Brain microvascular endothelial cell (primary cell): ENCODE results near the gene MYO16.

Source experiments
- DNase-seq: peaks from one replicate; pipeline ENCODE4 v3.0.0-alpha.2; 2020
- H3K27ac ChIP-seq: fragments of 250-450 bp; sonication (Bioruptor Pico); 2 replicates; pipeline ENCODE4 v1.5.1; 2020; ENCODE audit warnings: mild to moderate bottlenecking, moderate library complexity
- H3K27me3 ChIP-seq: fragments of 250-450 bp; sonication (Bioruptor Pico); replicated peaks from 2 replicates; pipeline ENCODE4 v1.5.1; 2020; ENCODE audit warnings: mild to moderate bottlenecking
- H3K36me3 ChIP-seq: fragments of 250-450 bp; sonication (Bioruptor Pico); replicated peaks from 2 replicates; pipeline ENCODE4 v1.5.1; 2020; ENCODE audit warnings: mild to moderate bottlenecking
- H3K4me3 ChIP-seq: 2 replicates; pipeline ENCODE4 v1.5.1; 2011; ENCODE audit warnings: low read depth, mild to moderate bottlenecking, control low read depth, low read length, moderate library complexity
- in situ Hi-C: cut with HindIII; loops from 2 replicates; pipeline ENCODE4 v1.10.0; 2017; ENCODE audit warnings: low sequenced_read_pairs, low pct_ligation_motif_present
- TF ChIP-seq, protein P1 (sequence below): IDR thresholded peaks from 2 replicates; pipeline ENCODE4 v1.5.1; 2011; ENCODE audit warnings: low read depth, mild to moderate bottlenecking, moderate library complexity, low read length, control low read depth, inconsistent platforms; ENCODE audit errors: missing control alignments

MYO16 gene

DNA sequence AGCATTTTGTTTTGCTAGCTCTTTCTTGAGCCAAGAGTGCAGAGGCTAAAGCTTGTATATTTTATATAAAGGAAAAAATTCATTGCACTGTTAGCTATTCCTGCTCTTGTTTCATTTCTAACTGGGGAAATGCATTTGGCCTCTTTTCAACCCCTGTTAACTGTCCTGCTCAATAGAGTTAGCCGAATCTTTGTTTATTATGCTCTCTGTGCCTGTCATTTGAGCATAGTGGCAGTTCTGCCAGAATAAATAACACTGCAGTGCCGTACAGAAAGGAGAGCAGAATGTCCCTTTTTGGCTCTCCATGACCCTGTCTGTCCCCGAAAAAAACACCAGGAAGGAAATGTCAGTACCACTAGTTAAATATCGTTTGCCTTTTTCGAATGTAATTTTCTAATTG, 350.8 kb downstream of the MYO16 start:
- Histone ChIP-seq H3K27ac (no peak overlapping the region), H3K4me3 (no peak overlapping the region), H3K36me3 (no peaks in the 10 kb centered on the region), H3K27me3 (no peaks in the 10 kb centered on the region)
- in situ Hi-C loops = no loop called here
- TF ChIP-seq, protein P1, sequence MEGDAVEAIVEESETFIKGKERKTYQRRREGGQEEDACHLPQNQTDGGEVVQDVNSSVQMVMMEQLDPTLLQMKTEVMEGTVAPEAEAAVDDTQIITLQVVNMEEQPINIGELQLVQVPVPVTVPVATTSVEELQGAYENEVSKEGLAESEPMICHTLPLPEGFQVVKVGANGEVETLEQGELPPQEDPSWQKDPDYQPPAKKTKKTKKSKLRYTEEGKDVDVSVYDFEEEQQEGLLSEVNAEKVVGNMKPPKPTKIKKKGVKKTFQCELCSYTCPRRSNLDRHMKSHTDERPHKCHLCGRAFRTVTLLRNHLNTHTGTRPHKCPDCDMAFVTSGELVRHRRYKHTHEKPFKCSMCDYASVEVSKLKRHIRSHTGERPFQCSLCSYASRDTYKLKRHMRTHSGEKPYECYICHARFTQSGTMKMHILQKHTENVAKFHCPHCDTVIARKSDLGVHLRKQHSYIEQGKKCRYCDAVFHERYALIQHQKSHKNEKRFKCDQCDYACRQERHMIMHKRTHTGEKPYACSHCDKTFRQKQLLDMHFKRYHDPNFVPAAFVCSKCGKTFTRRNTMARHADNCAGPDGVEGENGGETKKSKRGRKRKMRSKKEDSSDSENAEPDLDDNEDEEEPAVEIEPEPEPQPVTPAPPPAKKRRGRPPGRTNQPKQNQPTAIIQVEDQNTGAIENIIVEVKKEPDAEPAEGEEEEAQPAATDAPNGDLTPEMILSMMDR = no peak
- DNase-seq = no peak

DNA sequence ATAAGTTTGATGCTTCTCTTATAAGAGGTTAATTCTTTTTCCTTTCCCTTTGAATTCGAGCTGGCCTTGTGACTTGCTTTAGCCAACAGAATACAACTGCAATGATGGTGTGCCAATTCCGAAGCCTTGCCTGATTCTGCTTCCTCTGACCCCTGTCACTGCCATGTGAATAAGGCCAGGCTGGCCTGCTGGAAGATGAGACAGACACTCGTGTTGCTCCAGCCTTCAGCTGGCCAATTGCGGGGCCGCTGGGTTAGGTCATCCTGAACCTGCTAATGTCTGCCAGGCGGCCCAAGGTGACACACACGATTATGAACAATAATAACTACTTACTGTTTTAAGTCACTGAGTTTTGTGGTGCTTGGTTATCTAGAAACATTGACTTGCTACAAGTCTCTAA, 352.0 kb downstream of the MYO16 start:
- no peak overlapping the region for H3K4me3 ChIP-seq
- H3K27me3 ChIP-seq = no peaks in the 10 kb centered on the region
- H3K27ac ChIP-seq = no peak overlapping the region
- in situ Hi-C loops = no loop called here
- no peaks in the 10 kb centered on the region for H3K36me3 ChIP-seq
- TF ChIP-seq, protein P1 = no peak
- no peak for DNase-seq

DNA sequence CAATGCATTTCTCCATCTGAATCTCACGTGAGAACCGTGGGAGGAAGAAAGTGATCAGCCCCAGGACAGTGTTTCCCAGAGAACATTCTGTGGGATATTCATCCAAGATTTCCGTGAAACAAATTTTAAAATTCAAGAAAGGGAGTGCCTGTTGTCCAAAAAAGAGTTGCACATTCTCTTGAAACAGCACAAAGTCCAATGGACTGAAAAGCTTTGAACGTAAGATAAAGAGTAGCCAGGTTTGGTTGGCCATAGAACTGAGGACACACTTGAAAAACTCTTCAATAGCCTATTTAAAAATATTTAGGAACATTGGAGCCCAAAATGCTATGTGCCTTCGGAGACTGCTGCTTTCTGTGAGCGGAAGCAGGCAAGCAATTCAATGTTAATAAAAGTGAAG, 353.9 kb downstream of the MYO16 start:
- Histone ChIP-seq H3K27ac (no peak overlapping the region), H3K4me3 (no peak overlapping the region), H3K27me3 (no peaks in the 10 kb centered on the region), H3K36me3 (no peaks in the 10 kb centered on the region)
- no peak for DNase-seq
- in situ Hi-C loops = no loop called here
- TF ChIP-seq, protein P1 = no peak

DNA sequence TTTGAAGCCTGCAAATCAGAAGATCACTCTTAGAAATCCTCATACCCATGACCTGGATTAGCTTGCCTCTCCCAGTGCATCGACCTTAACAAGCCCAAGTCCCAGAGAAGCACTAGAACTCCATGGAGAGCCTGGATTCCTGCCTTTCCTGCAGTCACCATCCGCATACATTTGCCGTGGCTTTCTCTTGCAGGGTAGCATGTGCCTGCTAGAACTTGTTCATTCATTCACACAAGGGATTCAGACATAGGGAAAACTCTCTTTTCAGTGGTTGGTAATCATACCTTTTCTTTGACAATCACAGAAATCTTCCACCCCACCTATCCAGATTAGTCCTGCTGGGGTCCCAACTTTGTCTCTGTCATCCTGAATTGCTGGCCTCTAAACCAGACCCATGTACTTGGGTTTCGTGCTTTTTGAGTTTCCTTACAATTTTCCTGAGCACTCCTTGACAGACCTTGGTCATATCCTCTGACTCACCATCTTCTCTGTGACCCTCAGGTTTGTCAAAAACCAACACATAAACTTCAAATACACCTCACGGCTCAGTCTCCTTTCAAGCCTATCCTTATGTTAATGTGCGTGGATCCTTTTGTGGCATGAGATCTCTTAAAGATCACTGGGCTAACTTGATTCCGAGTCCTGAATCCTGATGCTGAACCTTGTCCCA, 355.0 kb downstream of the MYO16 start:
- no peaks in the 10 kb centered on the region for H3K36me3 ChIP-seq

DNA sequence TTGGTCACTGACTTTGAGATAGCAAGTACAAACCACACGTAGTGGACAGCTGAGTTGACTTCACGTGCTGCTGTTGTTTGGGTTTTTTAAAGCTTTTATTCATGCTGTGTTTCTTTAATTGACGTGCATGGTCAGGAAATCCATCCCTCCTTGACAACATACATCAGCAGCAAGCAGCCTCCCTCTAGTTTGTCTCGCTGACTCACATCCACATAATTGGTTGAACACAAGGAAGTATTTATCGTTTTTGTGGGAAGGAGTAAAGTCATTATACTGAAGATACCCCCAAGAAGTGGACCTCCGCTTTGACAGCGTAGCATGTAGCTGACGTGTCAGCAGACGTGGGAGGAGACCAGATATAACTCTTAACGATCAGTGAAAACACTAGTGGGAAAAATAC, 355.8 kb downstream of the MYO16 start:
- Histone ChIP-seq H3K27me3 (no peaks in the 10 kb centered on the region), H3K4me3 (no peak overlapping the region), H3K36me3 (no peaks in the 10 kb centered on the region), H3K27ac (no peak overlapping the region)
- DNase-seq = no peak
- in situ Hi-C loops = no loop called here
- TF ChIP-seq, protein P1 = no peak

More for the DNA sequence above, 355.0 kb downstream of the MYO16 start:
- in situ Hi-C loops = no loop called here
- Histone ChIP-seq H3K27ac (no peak overlapping the region), H3K27me3 (no peaks in the 10 kb centered on the region), H3K4me3 (no peak overlapping the region)
- no peak for DNase-seq
- TF ChIP-seq, protein P1 = no peak

DNA sequence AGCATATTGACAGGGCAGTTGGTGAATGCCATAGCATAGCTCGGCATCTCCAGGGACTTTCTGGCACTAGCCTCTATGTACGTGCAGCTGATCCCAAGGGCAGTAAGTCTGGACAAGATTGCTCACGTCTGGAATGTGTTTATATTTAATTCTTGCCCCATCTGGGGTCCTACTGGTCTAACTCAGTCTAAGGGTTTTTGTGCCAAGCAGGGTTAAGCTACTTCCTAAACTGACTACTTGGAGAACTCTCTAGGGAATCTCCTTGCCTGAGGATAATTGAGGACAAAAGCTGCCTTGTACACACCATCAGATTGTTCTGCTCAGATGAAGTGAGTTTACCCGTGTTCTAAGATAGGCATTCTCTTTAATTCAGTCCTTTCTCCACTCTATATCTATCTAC, 358.1 kb downstream of the MYO16 start:
- no peaks in the 10 kb centered on the region for H3K27me3 ChIP-seq
- no peak for DNase-seq
- TF ChIP-seq, protein P1 = no peak
- no peaks in the 10 kb centered on the region for H3K36me3 ChIP-seq
- no peak overlapping the region for H3K27ac ChIP-seq
- no peak overlapping the region for H3K4me3 ChIP-seq
- in situ Hi-C loops = no loop called here
